GM23248 (cell line): ENCODE data around the gene MARK3.

Experiments used
- EZH2 ChIP-seq: fragments of 200-600 bp; sonication (generic); IDR thresholded peaks from 2 replicates; pipeline ENCODE4 v1.6.1; 2018; ENCODE audit warnings: antibody characterized with exemption, mild to moderate bottlenecking; ENCODE audit not compliant: insufficient read depth, poor library complexity, severe bottlenecking
- EZH2phosphoT487 ChIP-seq: fragments of 200-600 bp; sonication (generic); IDR thresholded peaks from 2 replicates; pipeline ENCODE4 v1.6.1; 2018; ENCODE audit warnings: antibody characterized with exemption, moderate library complexity, mild to moderate bottlenecking, low read depth; ENCODE audit not compliant: insufficient read depth

GRCh38 chr14:103501041-103501870, 116.0 kb downstream of the MARK3 start:
- TF ChIP-seq EZH2phosphoT487 (no peak), EZH2 (no peak)
